VCaP (cell line): ENCODE data around the gene PCSK1.
"Not testable (repeated sequence)": the region's sequence is repeated elsewhere in the genome, so short reads cannot be mapped to it uniquely, and the experiment has no call there.

Experiments used
- H3K27ac ChIP-seq: fragments of 450-650 bp; 2 replicates; pipeline ENCODE4 v1.5.1; 2017
- TF ChIP-seq, protein P1 (sequence below): fragments of 450-650 bp; conservative IDR thresholded peaks from 2 replicates; pipeline ENCODE4 v1.5.1; 2017; ENCODE audit warnings: mild to moderate bottlenecking, moderate library complexity

Gene PCSK1

GRCh38 chr5:96372726-96373380 lies 60.2 kb downstream of the PCSK1 start:
- H3K27ac ChIP-seq: no peak overlapping the region
- TF ChIP-seq, protein P1, sequence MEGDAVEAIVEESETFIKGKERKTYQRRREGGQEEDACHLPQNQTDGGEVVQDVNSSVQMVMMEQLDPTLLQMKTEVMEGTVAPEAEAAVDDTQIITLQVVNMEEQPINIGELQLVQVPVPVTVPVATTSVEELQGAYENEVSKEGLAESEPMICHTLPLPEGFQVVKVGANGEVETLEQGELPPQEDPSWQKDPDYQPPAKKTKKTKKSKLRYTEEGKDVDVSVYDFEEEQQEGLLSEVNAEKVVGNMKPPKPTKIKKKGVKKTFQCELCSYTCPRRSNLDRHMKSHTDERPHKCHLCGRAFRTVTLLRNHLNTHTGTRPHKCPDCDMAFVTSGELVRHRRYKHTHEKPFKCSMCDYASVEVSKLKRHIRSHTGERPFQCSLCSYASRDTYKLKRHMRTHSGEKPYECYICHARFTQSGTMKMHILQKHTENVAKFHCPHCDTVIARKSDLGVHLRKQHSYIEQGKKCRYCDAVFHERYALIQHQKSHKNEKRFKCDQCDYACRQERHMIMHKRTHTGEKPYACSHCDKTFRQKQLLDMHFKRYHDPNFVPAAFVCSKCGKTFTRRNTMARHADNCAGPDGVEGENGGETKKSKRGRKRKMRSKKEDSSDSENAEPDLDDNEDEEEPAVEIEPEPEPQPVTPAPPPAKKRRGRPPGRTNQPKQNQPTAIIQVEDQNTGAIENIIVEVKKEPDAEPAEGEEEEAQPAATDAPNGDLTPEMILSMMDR: no peak

GRCh38 chr5:96370976-96371375 lies 62.1 kb downstream of the PCSK1 start:
- H3K27ac ChIP-seq: no peak overlapping the region
- TF ChIP-seq, protein P1: no peak

- H3K27ac ChIP-seq: not testable (repeated sequence)
Observed at GRCh38 chr5:96367337-96367736, 65.7 kb downstream of the PCSK1 start.

DNA sequence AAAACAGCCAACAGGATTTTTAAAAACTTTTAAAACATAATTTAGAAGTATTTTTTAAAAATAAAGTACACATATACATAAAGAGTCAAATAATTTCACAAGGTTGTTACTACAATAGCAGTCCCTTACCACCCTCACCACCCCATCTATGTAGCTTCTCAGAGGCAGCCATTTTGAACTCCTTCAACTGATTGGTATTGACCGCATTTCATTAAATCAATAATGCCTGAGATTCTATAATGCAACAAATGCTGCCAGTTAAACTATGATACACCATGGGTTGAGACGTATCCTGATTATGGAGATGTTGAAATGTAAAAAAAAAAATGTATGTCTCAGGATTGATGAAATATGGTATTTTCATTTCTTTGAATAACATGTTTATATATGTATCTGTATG lies 78.8 kb downstream of the PCSK1 start:
- H3K27ac ChIP-seq: no peak overlapping the region
- TF ChIP-seq, protein P1: no peak

GRCh38 chr5:96353220-96353619 lies 79.8 kb downstream of the PCSK1 start:
- TF ChIP-seq, protein P1: no peak

GRCh38 chr5:96350678-96351077 lies 82.4 kb downstream of the PCSK1 start:
- no peak overlapping the region for H3K27ac ChIP-seq
- TF ChIP-seq, protein P1: no peak

More at GRCh38 chr5:96353220-96353619, 79.8 kb downstream of the PCSK1 start:
- no peak overlapping the region for H3K27ac ChIP-seq

- no peak overlapping the region for H3K27ac ChIP-seq
- TF ChIP-seq, protein P1: no peak
Observed at GRCh38 chr5:96348536-96348935, 84.5 kb downstream of the PCSK1 start.

DNA sequence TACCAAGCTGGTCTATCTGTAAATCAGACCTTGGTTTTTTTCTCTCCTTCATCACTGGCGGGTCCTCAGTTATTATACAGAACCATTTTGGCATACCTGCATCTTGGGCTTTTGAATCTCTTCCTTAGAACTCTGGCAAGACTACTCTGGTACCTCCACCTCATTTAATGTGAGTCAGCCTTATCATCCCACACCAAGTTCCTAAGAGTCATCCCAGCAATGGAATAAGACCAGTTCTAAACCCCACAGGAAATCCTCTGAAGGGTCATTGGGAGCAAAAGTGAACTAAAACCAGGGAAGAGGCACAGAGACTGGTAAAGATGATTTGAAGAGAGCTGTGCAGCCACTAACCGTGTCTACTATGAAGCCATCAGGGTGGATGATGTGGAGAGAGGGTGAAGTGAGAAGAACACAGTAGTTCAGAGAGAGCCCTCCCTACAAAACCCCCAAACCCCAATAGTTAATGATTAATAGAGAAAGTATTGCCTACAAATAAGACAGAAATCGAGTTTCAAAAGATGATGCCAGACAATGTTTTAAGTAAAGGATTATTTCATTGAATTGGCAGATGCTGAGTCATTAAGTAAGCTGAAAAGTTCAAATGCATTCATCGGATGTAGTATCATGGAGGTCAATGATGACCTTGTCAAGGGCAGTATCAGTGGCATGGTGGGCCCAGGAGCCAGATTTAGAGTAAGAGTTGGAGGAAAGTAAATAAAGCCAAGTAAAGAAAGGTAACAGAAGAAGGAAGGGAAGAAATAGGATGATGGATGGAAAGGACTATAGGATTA lies 85.4 kb downstream of the PCSK1 start:
- TF ChIP-seq, protein P1: no peak
- H3K27ac ChIP-seq: no peak overlapping the region
